ENCODE data around the gene BIRC6. TPM values are rescaled to one million over a fixed set of nuclear protein-coding genes. Genes with fewer than 3 reads are reported as not detected.

BIRC6 gene
- total RNA-seq, 2 donors from 2014 or later = 149 to 160 TPM

GRCh38 chr2:32562906-32563305 is 206.1 kb downstream of the BIRC6 start:
- TF ChIP-seq CTCF (IDR thresholded peaks at IDR 0.05) = no peak
- no peak for ATAC-seq (ENCODE audit: insufficient number of reproducible peaks, low FRiP score, low read depth)
- peaks cover 9% of the 10 kb centered on the region for H3K9me3 ChIP-seq
- H3K27ac ChIP-seq = no peak overlapping the region
- DNase-seq (ENCODE audit: low spot score) = no peak
- peaks cover 0 to 5% of the 10 kb centered on the region in 2 donors for H3K4me1 ChIP-seq (ENCODE audit: control insufficient read depth in 1 of 2, low read depth in 2 of 2)
- H3K4me3 ChIP-seq = no peak overlapping the region
- H3K36me3 ChIP-seq = peaks cover 7% of the 10 kb centered on the region
- no peaks in the 10 kb centered on the region for H3K27me3 ChIP-seq (replicated peaks; ENCODE audit: insufficient read depth)

- no peak overlapping the region for H3K27ac ChIP-seq
- no peak for DNase-seq (ENCODE audit: low spot score)
- peaks cover 9% of the 10 kb centered on the region for H3K9me3 ChIP-seq
- TF ChIP-seq CTCF (IDR thresholded peaks at IDR 0.05) = no peak
- H3K4me3 ChIP-seq = no peak overlapping the region
- no peaks in the 10 kb centered on the region for H3K27me3 ChIP-seq (replicated peaks; ENCODE audit: insufficient read depth)
- peaks cover 7% of the 10 kb centered on the region for H3K36me3 ChIP-seq
- peaks cover 1 to 2% of the 10 kb centered on the region in 2 donors for H3K4me1 ChIP-seq (ENCODE audit: control insufficient read depth in 1 of 2, low read depth in 2 of 2)
- ATAC-seq (ENCODE audit: insufficient number of reproducible peaks, low FRiP score, low read depth) = no peak
These were observed 207.7 kb downstream of the BIRC6 start for GRCh38 chr2:32564417-32565035.

- Histone ChIP-seq H3K27ac (no peak overlapping the region), H3K9me3 (peaks cover 9% of the 10 kb centered on the region), H3K27me3 (replicated peaks; ENCODE audit: insufficient read depth) (no peaks in the 10 kb centered on the region), H3K4me3 (no peak overlapping the region), H3K4me1 (ENCODE audit: control insufficient read depth in 1 of 2, low read depth in 2 of 2) (peaks cover 5% of the 10 kb centered on the region in 2 donors), H3K36me3 (peaks cover 7% of the 10 kb centered on the region)
- ATAC-seq (ENCODE audit: insufficient number of reproducible peaks, low FRiP score, low read depth) (no peak), DNase-seq (ENCODE audit: low spot score) (no peak)
- no peak for TF ChIP-seq CTCF (IDR thresholded peaks at IDR 0.05)
These were observed 209.1 kb downstream of the BIRC6 start for GRCh38 chr2:32565902-32566301.

- TF ChIP-seq CTCF (IDR thresholded peaks at IDR 0.05) = no peak
- H3K36me3 ChIP-seq = peaks cover 5% of the 10 kb centered on the region
- no peak overlapping the region for H3K27ac ChIP-seq
- no peak overlapping the region for H3K4me3 ChIP-seq
- H3K4me1 ChIP-seq (ENCODE audit: control insufficient read depth in 1 of 2, low read depth in 2 of 2) = peaks cover 5% of the 10 kb centered on the region in 2 donors
- H3K9me3 ChIP-seq = no peaks in the 10 kb centered on the region
- DNase-seq (ENCODE audit: low spot score) (no peak), ATAC-seq (ENCODE audit: insufficient number of reproducible peaks, low FRiP score, low read depth) (no peak)
- no peaks in the 10 kb centered on the region for H3K27me3 ChIP-seq (replicated peaks; ENCODE audit: insufficient read depth)
These were observed 215.2 kb downstream of the BIRC6 start for GRCh38 chr2:32572030-32572429.

- no peak for TF ChIP-seq CTCF (IDR thresholded peaks at IDR 0.05)
- no peak for ATAC-seq (ENCODE audit: insufficient number of reproducible peaks, low FRiP score, low read depth)
- Histone ChIP-seq H3K4me1 (ENCODE audit: control insufficient read depth in 1 of 2, low read depth in 2 of 2) (peaks cover 5% of the 10 kb centered on the region in 2 donors), H3K27me3 (replicated peaks; ENCODE audit: insufficient read depth) (no peaks in the 10 kb centered on the region), H3K4me3 (no peak overlapping the region), H3K36me3 (peaks cover 5% of the 10 kb centered on the region), H3K9me3 (no peaks in the 10 kb centered on the region), H3K27ac (no peak overlapping the region)
- no peak for DNase-seq (ENCODE audit: low spot score)
These were observed 215.9 kb downstream of the BIRC6 start for GRCh38 chr2:32572737-32573136.
